ENCODE results near the gene FEV. TPM values are rescaled to one million over a fixed set of nuclear protein-coding genes. Genes with fewer than 3 reads are reported as not detected.

FEV gene
- polyA plus RNA-seq, 1 donor from 2014 or later: not detected

GRCh38 chr2:218983263-218983933, 1.6 kb downstream of the FEV start:
- TF ChIP-seq RAD21 (conservative IDR thresholded peaks at IDR 0.05): no peak
- TF ChIP-seq POLR2AphosphoS5 (IDR thresholded peaks at IDR 0.05): peak; percentile 66
- H3K79me2 ChIP-seq (replicated peaks; ENCODE audit: insufficient read depth, low read length): no peaks in the 10 kb centered on the region
- no peaks in the 10 kb centered on the region for H3K9me2 ChIP-seq (ENCODE audit: insufficient read depth, low read length)
- no peak overlapping the region for H3K4me2 ChIP-seq (ENCODE audit: low read length)
- H3K9me3 ChIP-seq (ENCODE audit: low read length): no peaks in the 10 kb centered on the region
- peaks cover 95% of the 10 kb centered on the region for H3K27me3 ChIP-seq (ENCODE audit: insufficient read depth, low read depth, low read length)
- H3K27ac ChIP-seq (ENCODE audit: low read length): no peak overlapping the region
- no peaks in the 10 kb centered on the region for H4K20me1 ChIP-seq (ENCODE audit: insufficient read depth)
- H3K9ac ChIP-seq (ENCODE audit: low read length): no peak overlapping the region
- no peak overlapping the region for H2AFZ ChIP-seq (ENCODE audit: low read depth, low read length)
- no peak overlapping the region for H3K4me3 ChIP-seq (ENCODE audit: low read length)
- no peaks in the 10 kb centered on the region for H3F3A ChIP-seq (ENCODE audit: insufficient read depth, low read length, poor library complexity, severe bottlenecking)
- no peaks in the 10 kb centered on the region for H3K36me3 ChIP-seq (ENCODE audit: insufficient read depth, low read length)

GRCh38 chr2:218982586-218983262, 2.3 kb downstream of the FEV start:
- Histone ChIP-seq H2AFZ (ENCODE audit: low read depth, low read length) (no peak overlapping the region), H3K4me2 (ENCODE audit: low read length) (no peak overlapping the region), H3K27me3 (ENCODE audit: insufficient read depth, low read depth, low read length) (peaks cover 95% of the 10 kb centered on the region), H3K4me3 (ENCODE audit: low read length) (peak overlapping the region; percentile 61), H4K20me1 (ENCODE audit: insufficient read depth) (no peaks in the 10 kb centered on the region), H3K9me2 (ENCODE audit: insufficient read depth, low read length) (no peaks in the 10 kb centered on the region), H3F3A (ENCODE audit: insufficient read depth, low read length, poor library complexity, severe bottlenecking) (no peaks in the 10 kb centered on the region), H3K79me2 (replicated peaks; ENCODE audit: insufficient read depth, low read length) (no peaks in the 10 kb centered on the region), H3K9ac (ENCODE audit: low read length) (no peak overlapping the region), H3K36me3 (ENCODE audit: insufficient read depth, low read length) (no peaks in the 10 kb centered on the region), H3K27ac (ENCODE audit: low read length) (no peak overlapping the region), H3K9me3 (ENCODE audit: low read length) (no peaks in the 10 kb centered on the region)
- TF ChIP-seq RAD21 (conservative IDR thresholded peaks at IDR 0.05) (no peak), EZH2 (IDR thresholded peaks at IDR 0.05; ENCODE audit: borderline replicate concordance, insufficient read depth, low read length, poor library complexity, severe bottlenecking) (no peak), POLR2AphosphoS5 (IDR thresholded peaks at IDR 0.05) (no peak), TAF1 (IDR thresholded peaks at IDR 0.05; ENCODE audit: low read depth) (no peak), EP300 (conservative IDR thresholded peaks at IDR 0.05; ENCODE audit: poor library complexity, severe bottlenecking) (no peak), MXI1 (conservative IDR thresholded peaks at IDR 0.05; ENCODE audit: poor library complexity, severe bottlenecking) (no peak), REST (IDR thresholded peaks at IDR 0.05; ENCODE audit: borderline replicate concordance) (no peak), CTCF (IDR thresholded peaks at IDR 0.05; ENCODE audit: poor library complexity, severe bottlenecking) (no peak), SMC3 (conservative IDR thresholded peaks at IDR 0.05; ENCODE audit: poor library complexity) (no peak)
